ENCODE measurements around the gene KIF5C.

The KIF5C gene

DNA sequence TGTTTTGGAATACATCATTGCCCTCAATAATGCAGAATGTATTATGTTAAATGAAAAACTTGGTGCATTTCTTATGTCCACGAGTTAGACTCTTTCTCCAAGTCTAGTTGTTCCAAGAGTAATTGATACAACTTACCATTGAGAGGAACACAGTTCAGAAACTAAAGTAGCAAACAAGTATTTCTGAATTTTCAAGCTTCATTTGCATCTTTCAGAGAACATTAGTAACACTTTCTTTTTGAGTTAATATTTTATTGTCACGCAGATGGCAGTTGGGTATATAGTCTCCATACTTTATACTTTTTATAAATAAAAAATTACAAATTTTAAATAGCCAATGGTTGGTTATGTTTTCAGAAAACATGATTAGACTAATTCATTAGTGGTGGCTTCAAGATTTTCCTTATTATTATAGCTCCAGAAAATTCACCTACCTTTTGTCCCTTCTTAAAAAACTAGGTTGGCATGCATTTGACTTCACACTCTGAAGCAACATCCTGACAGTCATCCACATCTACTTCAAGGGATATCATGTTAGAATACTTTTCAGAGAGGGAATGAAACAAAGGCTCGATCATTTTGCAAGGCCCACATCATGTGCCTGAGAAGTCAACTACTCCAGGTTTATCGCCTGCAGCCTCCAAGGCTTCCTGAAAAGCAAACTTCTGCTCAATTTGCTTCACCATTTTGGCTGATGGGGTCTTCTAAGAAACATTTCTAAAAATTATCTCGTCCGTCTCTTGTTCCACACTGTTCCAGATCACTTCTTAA is 193.4 kb downstream of the KIF5C start:
- TF ChIP-seq, protein P1, sequence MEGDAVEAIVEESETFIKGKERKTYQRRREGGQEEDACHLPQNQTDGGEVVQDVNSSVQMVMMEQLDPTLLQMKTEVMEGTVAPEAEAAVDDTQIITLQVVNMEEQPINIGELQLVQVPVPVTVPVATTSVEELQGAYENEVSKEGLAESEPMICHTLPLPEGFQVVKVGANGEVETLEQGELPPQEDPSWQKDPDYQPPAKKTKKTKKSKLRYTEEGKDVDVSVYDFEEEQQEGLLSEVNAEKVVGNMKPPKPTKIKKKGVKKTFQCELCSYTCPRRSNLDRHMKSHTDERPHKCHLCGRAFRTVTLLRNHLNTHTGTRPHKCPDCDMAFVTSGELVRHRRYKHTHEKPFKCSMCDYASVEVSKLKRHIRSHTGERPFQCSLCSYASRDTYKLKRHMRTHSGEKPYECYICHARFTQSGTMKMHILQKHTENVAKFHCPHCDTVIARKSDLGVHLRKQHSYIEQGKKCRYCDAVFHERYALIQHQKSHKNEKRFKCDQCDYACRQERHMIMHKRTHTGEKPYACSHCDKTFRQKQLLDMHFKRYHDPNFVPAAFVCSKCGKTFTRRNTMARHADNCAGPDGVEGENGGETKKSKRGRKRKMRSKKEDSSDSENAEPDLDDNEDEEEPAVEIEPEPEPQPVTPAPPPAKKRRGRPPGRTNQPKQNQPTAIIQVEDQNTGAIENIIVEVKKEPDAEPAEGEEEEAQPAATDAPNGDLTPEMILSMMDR (IDR thresholded peaks at IDR 0.05; ENCODE audit: insufficient read depth, low read depth, low read length, missing control alignments), result no peak
- H3K4me3 ChIP-seq (ENCODE audit: low read depth, low read length), result no peak overlapping the region
- DNase-seq (ENCODE audit: low read depth), result no peak

DNA sequence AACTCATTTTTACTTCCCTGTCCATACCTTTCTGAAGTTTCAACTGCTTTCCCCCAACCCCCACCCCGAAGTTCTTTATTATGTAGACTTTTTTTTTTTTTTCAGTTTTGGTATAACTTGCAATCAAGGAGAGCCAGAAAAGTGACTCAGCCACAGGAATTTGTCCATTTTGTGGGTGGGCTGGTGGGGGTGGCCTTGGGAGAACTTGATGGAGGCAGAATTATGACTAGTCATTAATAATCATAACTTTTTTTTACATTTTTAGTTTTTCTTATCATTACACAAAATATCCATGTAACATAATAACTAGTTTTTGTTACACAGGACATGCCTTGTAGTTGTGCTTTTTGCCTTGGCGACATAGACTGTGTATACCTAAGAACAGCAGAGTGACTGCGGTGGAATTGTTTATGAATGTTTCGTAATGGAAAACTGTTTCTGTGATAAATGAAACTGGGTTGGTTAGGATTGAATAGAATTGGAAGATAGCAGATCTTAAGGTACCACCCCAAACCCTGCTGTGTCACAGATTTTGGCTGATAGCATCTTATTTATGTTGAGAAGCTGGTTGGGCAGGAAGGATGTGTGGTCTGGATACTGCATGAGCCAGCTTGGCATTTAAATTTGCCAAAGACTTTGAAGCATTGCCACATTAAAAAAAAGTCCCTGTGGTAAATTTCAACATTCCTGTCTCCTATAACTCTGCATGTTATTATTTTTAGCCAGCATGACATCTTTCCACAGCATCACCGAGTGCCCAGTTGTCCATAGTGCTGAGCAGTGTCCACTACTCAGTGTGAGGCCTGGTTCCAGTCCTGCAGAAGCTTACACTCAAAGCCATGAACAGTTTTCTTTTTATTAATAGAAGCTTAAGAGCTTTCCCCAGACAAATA is 194.2 kb downstream of the KIF5C start:
- H3K4me3 ChIP-seq (ENCODE audit: low read depth, low read length), result no peak overlapping the region
- TF ChIP-seq, protein P1 (IDR thresholded peaks at IDR 0.05; ENCODE audit: insufficient read depth, low read depth, low read length, missing control alignments), result no peak
- DNase-seq (ENCODE audit: low read depth), result no peak

DNA sequence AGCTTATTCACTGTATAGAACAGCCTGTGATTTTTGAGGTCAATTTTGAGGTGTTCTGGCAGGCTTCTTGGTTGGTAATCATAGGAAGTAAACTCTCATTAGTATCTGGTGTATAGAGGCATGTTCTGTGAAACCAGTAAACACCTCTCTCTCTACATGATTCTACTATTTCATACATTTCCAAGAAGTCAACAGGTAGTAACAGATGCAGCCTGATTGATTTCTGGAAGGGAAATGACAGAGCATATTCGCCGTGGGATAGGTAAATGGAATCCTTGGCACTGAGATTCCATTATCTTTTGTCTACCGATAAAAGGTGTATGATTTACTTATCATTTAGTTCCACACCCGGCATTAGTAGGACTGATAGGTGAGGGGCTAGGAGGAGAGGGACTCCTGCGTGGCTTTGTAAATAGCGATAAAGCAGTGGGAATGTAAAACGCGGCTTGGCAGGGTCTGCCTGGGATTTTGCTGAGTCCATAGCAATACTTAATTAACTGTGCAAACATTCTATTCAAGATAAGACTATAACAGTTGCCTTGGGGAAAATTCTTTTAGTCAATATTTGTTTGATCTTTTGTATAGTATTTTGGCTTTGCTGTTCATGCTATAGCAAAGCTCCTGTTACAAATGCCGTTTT is 195.8 kb downstream of the KIF5C start:
- no peak for DNase-seq (ENCODE audit: low read depth)
- TF ChIP-seq, protein P1 (IDR thresholded peaks at IDR 0.05; ENCODE audit: insufficient read depth, low read depth, low read length, missing control alignments), result no peak
- no peak overlapping the region for H3K4me3 ChIP-seq (ENCODE audit: low read depth, low read length)

DNA sequence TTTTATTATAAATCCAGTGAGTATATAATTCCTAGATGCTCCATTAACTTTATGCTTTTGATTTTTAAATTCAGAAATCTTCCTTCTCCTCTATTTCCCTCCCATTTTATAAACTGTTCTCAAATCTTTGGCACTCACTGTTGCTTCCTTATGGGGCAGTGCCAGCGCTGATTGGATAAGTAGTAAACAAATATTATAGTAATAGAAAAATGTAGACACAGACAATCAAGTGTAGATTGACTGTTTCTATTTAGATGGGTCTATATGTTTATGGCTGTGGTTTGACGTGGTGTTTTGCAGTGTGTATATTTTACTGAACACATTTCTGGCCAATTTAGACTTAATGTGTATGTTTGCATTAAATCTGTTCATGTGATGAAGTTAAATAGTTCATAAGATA is 200.1 kb downstream of the KIF5C start:
- TF ChIP-seq, protein P1 (IDR thresholded peaks at IDR 0.05; ENCODE audit: insufficient read depth, low read depth, low read length, missing control alignments), result no peak
- DNase-seq (ENCODE audit: low read depth), result no peak
- H3K4me3 ChIP-seq (ENCODE audit: low read depth, low read length), result no peak overlapping the region

DNA sequence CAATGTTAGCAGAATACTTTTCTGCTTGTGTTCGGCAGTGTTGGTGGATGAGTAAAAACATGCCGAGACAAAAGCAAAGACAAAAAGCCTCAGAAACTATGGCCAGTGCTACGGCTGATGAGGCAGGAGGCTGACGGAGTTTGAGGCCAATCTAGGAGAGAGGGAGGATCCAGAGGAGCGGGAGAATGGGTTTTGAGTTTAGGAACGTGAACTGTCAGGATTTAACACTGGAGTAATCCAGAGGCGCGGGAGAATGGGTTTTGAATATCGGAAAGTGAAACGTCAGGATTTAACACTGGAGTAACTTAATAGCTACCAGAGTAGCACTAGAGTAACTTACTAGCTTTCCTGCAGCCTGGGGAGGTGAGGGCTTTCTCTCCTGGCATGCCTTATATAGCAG is 200.8 kb downstream of the KIF5C start:
- DNase-seq (ENCODE audit: low read depth), result no peak
- H3K4me3 ChIP-seq (ENCODE audit: low read depth, low read length), result no peak overlapping the region
- TF ChIP-seq, protein P1 (IDR thresholded peaks at IDR 0.05; ENCODE audit: insufficient read depth, low read depth, low read length, missing control alignments), result no peak
